ENCODE results near the gene CYP17A1. TPM values are rescaled to one million over a fixed set of nuclear protein-coding genes. Genes with fewer than 3 reads are reported as not detected.

The CYP17A1 gene
- total and polyA plus RNA-seq, 2 experiments from 2014 or later = not detected

- Mint-ChIP-seq H3K9me3 (peaks cover 5% of the 10 kb centered on the region; the same call in 2 of the 3 replicates), H3K27me3 (ENCODE audit: insufficient read depth, low read depth, poor library complexity) (peaks cover 13% of the 10 kb centered on the region), H3K4me3 (no peak overlapping the region), H3K27ac (0 out of 2 replicates have a peak overlapping the region, but pooled peaks have one; percentile 28), H3K4me1 (peaks cover 56% of the 10 kb centered on the region), H3K36me3 (ENCODE audit: low read depth) (peaks cover 23% of the 10 kb centered on the region)
- peak; percentile 51 for ATAC-seq
- H3K4me3 ChIP-seq = peak overlapping the region; percentile 14
- peaks cover 38% of the 10 kb centered on the region for H3K4me1 ChIP-seq (ENCODE audit: insufficient read depth)
- H3F3A ChIP-seq (replicated peaks; ENCODE audit: low read depth) = peaks cover 20% of the 10 kb centered on the region
- no peak overlapping the region for H2AFZ ChIP-seq
- peak; percentile 54 for DNase-seq (ENCODE audit: low spot score)
- H3K36me3 ChIP-seq (ENCODE audit: insufficient read depth) = no peaks in the 10 kb centered on the region
- H3K4me2 ChIP-seq = peak overlapping the region; percentile 61
- no peaks in the 10 kb centered on the region for H3K27me3 ChIP-seq (ENCODE audit: insufficient read depth)
- 0 out of 2 replicates have a peak, but pooled peaks cover 4% of the 10 kb centered on the region for H3K79me2 ChIP-seq (replicated peaks; ENCODE audit: insufficient read depth)
- H3K9me2 ChIP-seq (ENCODE audit: insufficient read depth) = no peaks in the 10 kb centered on the region; the same call in 1 of the 2 replicates
- H3K27ac ChIP-seq (ENCODE audit: low read depth) = peak overlapping the region; percentile 84
- H4K20me1 ChIP-seq (replicated peaks; ENCODE audit: insufficient read depth) = no peaks in the 10 kb centered on the region
- TF ChIP-seq CREB1 (CRISPR knock-in tag; IDR thresholded peaks at IDR 0.05; ENCODE audit: low read depth) (no peak), POLR2AphosphoS5 (IDR thresholded peaks at IDR 0.05; ENCODE audit: low read depth) (no peak), JUNB (IDR thresholded peaks at IDR 0.05; ENCODE audit: unreplicated experiment) (no peak), CTCF (conservative IDR thresholded peaks at IDR 0.05; ENCODE audit: low read depth in 2 of 2) (no peak), ZNF114 (CRISPR knock-in tag; IDR thresholded peaks at IDR 0.05) (no peak), ETS1 (IDR thresholded peaks at IDR 0.05) (no peak), STAT1 (IDR thresholded peaks at IDR 0.05; ENCODE audit: unreplicated experiment) (no peak), EZH2 (IDR thresholded peaks at IDR 0.05; ENCODE audit: low read depth, unreplicated experiment) (no peak), REST (IDR thresholded peaks at IDR 0.05; ENCODE audit: unreplicated experiment) (no peak), EZH2phosphoT487 (IDR thresholded peaks at IDR 0.05; ENCODE audit: unreplicated experiment) (no peak)
Observed at GRCh38 chr10:102801496-102801895, 35.7 kb downstream of the CYP17A1 start.
